ENCODE measurements around the gene SLC25A28.

The SLC25A28 gene

DNA sequence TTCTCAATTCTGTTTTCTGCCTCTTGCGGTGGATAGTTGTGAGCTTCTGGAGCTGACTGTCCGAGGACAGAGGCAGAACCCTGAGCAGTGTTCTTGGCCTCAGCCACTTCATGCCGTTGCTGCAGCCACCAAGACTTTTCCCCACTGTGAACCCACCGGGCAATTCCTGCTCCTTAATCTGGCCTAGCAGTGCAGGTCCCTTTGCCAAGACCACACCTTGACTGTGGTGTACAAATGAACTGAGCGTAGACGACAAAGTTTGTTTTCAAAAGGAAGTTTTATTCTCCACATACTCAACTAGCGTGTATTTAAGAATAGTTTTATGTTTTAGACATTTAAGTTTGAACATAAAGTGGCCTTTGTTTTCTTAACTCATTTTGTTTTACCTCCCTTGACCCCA is 29.4 kb downstream of the SLC25A28 start:
- H3K36me3 ChIP-seq (ENCODE audit: insufficient read depth, low read length) = no peaks in the 10 kb centered on the region
- no peaks in the 10 kb centered on the region for H3K79me2 ChIP-seq (ENCODE audit: insufficient read depth, low read length)
- H3K4me2 ChIP-seq (ENCODE audit: low read depth, low read length, poor library complexity, severe bottlenecking) = no peak overlapping the region
- H3K9me3 ChIP-seq (ENCODE audit: insufficient read depth, low read depth, low read length) = no peaks in the 10 kb centered on the region
- H3K4me3 ChIP-seq (ENCODE audit: low read length, poor library complexity, severe bottlenecking) = no peak overlapping the region
- no peak overlapping the region for H2AFZ ChIP-seq (ENCODE audit: low read length)
- no peaks in the 10 kb centered on the region for H3K9me2 ChIP-seq (replicated peaks; ENCODE audit: low read depth, low read length)
- H3K9ac ChIP-seq (ENCODE audit: low read depth, low read length, poor library complexity, severe bottlenecking) = no peak overlapping the region
- no peaks in the 10 kb centered on the region for H3K4me1 ChIP-seq (ENCODE audit: insufficient read depth, low read length, poor library complexity, severe bottlenecking)
- TF ChIP-seq EZH2phosphoT487 (IDR thresholded peaks at IDR 0.05; ENCODE audit: borderline replicate concordance) = no peak
- TF ChIP-seq, protein P1, sequence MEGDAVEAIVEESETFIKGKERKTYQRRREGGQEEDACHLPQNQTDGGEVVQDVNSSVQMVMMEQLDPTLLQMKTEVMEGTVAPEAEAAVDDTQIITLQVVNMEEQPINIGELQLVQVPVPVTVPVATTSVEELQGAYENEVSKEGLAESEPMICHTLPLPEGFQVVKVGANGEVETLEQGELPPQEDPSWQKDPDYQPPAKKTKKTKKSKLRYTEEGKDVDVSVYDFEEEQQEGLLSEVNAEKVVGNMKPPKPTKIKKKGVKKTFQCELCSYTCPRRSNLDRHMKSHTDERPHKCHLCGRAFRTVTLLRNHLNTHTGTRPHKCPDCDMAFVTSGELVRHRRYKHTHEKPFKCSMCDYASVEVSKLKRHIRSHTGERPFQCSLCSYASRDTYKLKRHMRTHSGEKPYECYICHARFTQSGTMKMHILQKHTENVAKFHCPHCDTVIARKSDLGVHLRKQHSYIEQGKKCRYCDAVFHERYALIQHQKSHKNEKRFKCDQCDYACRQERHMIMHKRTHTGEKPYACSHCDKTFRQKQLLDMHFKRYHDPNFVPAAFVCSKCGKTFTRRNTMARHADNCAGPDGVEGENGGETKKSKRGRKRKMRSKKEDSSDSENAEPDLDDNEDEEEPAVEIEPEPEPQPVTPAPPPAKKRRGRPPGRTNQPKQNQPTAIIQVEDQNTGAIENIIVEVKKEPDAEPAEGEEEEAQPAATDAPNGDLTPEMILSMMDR (conservative IDR thresholded peaks at IDR 0.05; ENCODE audit: low read length) = no peak
- no peaks in the 10 kb centered on the region for H4K20me1 ChIP-seq (ENCODE audit: insufficient read depth, low read length, poor library complexity, severe bottlenecking)
- H3K27me3 ChIP-seq (ENCODE audit: insufficient read depth, low read length, poor library complexity, severe bottlenecking) = no peaks in the 10 kb centered on the region
- H3F3A ChIP-seq (ENCODE audit: low read depth) = no peaks in the 10 kb centered on the region

DNA sequence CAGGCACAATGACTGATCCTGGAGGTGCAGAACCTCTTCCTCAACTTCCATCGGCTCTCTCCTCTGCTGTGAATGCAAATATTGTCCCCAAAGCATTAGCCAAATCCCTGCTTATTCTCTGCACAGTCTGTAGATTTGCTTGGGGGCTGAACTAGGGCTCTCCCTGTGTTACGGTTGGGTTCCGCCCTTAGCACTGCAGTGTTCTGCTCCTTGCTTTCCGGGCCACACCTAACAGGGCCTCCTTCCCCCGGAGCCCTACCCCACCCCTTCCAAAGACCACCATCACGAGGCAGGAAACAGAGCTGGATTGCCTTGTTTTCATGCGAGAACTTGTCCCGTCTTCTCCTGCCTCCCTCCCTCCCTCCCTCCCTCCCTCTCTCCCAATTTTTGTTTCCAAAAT is 36.6 kb downstream of the SLC25A28 start:
- no peaks in the 10 kb centered on the region for H3K4me1 ChIP-seq (ENCODE audit: insufficient read depth, low read length, poor library complexity, severe bottlenecking)
- no peaks in the 10 kb centered on the region for H4K20me1 ChIP-seq (ENCODE audit: insufficient read depth, low read length, poor library complexity, severe bottlenecking)
- H3K9me2 ChIP-seq (replicated peaks; ENCODE audit: low read depth, low read length) = no peaks in the 10 kb centered on the region
- H3K9me3 ChIP-seq (ENCODE audit: insufficient read depth, low read depth, low read length) = no peaks in the 10 kb centered on the region
- no peaks in the 10 kb centered on the region for H3K36me3 ChIP-seq (ENCODE audit: insufficient read depth, low read length)
- no peak for TF ChIP-seq EZH2phosphoT487 (IDR thresholded peaks at IDR 0.05; ENCODE audit: borderline replicate concordance)
- no peak overlapping the region for H3K4me3 ChIP-seq (ENCODE audit: low read length, poor library complexity, severe bottlenecking)
- H2AFZ ChIP-seq (ENCODE audit: low read length) = no peak overlapping the region
- H3K79me2 ChIP-seq (ENCODE audit: insufficient read depth, low read length) = no peaks in the 10 kb centered on the region
- no peaks in the 10 kb centered on the region for H3F3A ChIP-seq (ENCODE audit: low read depth)
- no peak overlapping the region for H3K4me2 ChIP-seq (ENCODE audit: low read depth, low read length, poor library complexity, severe bottlenecking)
- H3K9ac ChIP-seq (ENCODE audit: low read depth, low read length, poor library complexity, severe bottlenecking) = no peak overlapping the region
- H3K27me3 ChIP-seq (ENCODE audit: insufficient read depth, low read length, poor library complexity, severe bottlenecking) = no peaks in the 10 kb centered on the region

DNA sequence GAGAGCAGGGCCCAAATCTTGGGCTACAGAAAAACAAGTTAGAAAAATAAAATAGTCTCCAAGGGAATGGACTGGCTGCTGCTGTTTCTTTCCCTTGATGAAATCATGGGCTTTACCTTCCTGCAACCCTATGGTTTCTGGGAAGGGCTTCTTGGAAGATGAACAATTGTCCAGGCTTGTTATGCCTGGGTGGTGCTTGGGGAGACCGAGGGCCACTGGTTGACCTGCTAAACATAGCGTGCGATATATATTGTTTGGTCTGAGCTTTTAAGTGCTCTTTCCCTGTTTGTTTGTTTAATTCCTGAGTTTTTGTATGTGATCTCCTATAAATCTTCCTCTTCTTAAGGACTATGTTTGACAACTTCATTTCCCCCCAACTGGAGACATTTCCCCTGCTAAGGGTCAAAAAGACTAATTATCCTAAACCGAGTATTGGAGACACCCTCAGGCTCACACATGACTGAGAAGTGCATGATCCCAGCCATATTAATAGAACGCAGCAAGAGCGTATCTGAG is 37.9 kb downstream of the SLC25A28 start:
- H3K9me2 ChIP-seq (replicated peaks; ENCODE audit: low read depth, low read length) = no peaks in the 10 kb centered on the region
- H3K9me3 ChIP-seq (ENCODE audit: insufficient read depth, low read depth, low read length) = no peaks in the 10 kb centered on the region
- no peak overlapping the region for H3K4me3 ChIP-seq (ENCODE audit: low read length, poor library complexity, severe bottlenecking)
- H3K4me2 ChIP-seq (ENCODE audit: low read depth, low read length, poor library complexity, severe bottlenecking) = no peak overlapping the region
- no peaks in the 10 kb centered on the region for H3F3A ChIP-seq (ENCODE audit: low read depth)
- no peaks in the 10 kb centered on the region for H3K79me2 ChIP-seq (ENCODE audit: insufficient read depth, low read length)
- H4K20me1 ChIP-seq (ENCODE audit: insufficient read depth, low read length, poor library complexity, severe bottlenecking) = no peaks in the 10 kb centered on the region
- no peaks in the 10 kb centered on the region for H3K4me1 ChIP-seq (ENCODE audit: insufficient read depth, low read length, poor library complexity, severe bottlenecking)
- TF ChIP-seq, protein P1 (conservative IDR thresholded peaks at IDR 0.05; ENCODE audit: low read length) = no peak
- TF ChIP-seq EZH2phosphoT487 (IDR thresholded peaks at IDR 0.05; ENCODE audit: borderline replicate concordance) = no peak
- H2AFZ ChIP-seq (ENCODE audit: low read length) = no peak overlapping the region
- no peak overlapping the region for H3K9ac ChIP-seq (ENCODE audit: low read depth, low read length, poor library complexity, severe bottlenecking)
- no peaks in the 10 kb centered on the region for H3K27me3 ChIP-seq (ENCODE audit: insufficient read depth, low read length, poor library complexity, severe bottlenecking)
- no peaks in the 10 kb centered on the region for H3K36me3 ChIP-seq (ENCODE audit: insufficient read depth, low read length)

DNA sequence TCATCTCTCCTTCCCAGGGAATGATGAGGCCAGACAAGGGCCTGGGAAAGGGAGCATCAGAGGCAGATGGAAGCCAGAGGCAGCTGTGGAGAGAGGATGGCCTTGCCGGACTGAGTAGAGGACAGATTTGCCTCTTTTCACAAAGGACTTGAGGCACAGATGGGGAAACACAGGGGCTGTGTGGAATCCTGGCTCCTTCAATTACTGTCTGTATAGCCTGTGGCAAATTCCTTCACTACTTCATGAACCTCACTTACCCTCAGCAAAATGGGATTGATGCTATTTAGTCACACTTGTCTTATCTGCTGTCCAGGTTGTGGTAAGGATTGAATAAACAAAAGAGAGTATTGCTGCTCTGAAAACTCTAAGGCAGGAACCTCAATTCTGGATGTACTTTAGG is 40.3 kb downstream of the SLC25A28 start:
- TF ChIP-seq, protein P1 (conservative IDR thresholded peaks at IDR 0.05; ENCODE audit: low read length) = no peak
- H3K4me1 ChIP-seq (ENCODE audit: insufficient read depth, low read length, poor library complexity, severe bottlenecking) = no peaks in the 10 kb centered on the region
- H3K27me3 ChIP-seq (ENCODE audit: insufficient read depth, low read length, poor library complexity, severe bottlenecking) = no peaks in the 10 kb centered on the region
- no peak overlapping the region for H3K9ac ChIP-seq (ENCODE audit: low read depth, low read length, poor library complexity, severe bottlenecking)
- H2AFZ ChIP-seq (ENCODE audit: low read length) = no peak overlapping the region
- no peaks in the 10 kb centered on the region for H3K36me3 ChIP-seq (ENCODE audit: insufficient read depth, low read length)
- no peak overlapping the region for H3K4me2 ChIP-seq (ENCODE audit: low read depth, low read length, poor library complexity, severe bottlenecking)
- no peak overlapping the region for H3K4me3 ChIP-seq (ENCODE audit: low read length, poor library complexity, severe bottlenecking)
- H3K79me2 ChIP-seq (ENCODE audit: insufficient read depth, low read length) = no peaks in the 10 kb centered on the region
- H3K9me3 ChIP-seq (ENCODE audit: insufficient read depth, low read depth, low read length) = no peaks in the 10 kb centered on the region
- no peaks in the 10 kb centered on the region for H3K9me2 ChIP-seq (replicated peaks; ENCODE audit: low read depth, low read length)
- no peaks in the 10 kb centered on the region for H4K20me1 ChIP-seq (ENCODE audit: insufficient read depth, low read length, poor library complexity, severe bottlenecking)
- no peaks in the 10 kb centered on the region for H3F3A ChIP-seq (ENCODE audit: low read depth)
